ENCODE data around the gene TBX6.

TBX6 gene

DNA sequence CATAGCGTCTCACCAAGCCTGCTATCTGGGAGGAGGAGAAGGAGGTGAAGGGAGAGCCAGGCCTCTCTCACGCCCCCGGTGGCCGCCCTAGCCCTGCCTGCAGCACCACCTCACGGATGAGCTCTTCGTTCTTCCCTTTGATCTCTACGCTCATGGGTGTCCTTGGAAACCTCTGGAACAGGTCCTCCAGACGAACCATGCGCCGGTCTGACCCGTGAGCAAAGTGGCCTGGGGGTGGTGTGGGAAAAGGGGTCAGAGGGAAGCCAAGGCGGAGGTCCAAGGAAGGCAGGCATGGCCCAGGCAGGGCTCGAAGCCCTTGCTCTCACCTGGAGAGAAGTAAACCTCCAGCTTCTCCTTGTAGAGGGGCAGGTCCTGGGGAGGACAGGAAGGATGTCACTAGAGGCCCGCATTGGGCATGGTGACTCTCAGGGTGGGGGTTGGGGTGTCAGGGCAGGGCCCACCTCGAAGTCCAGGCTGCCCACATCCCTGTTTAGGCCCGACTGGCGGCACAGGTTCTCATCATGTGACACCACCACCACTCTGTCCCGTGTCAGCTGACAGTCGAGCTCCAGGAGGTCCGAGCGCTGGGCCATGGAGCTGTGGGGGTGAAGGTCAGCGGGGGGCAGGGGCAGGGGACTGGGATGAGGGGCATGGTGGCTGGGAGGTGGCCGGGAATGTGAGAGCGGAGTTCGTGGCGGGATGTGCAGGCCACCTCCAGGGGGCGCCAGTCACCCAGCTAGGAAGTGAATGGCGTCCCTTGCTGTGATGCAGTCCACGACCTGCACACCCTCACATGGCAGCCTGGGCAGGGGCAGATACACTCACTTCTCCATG is 20.7 kb upstream of the TBX6 start (continued):
- TF ChIP-seq, protein P1, sequence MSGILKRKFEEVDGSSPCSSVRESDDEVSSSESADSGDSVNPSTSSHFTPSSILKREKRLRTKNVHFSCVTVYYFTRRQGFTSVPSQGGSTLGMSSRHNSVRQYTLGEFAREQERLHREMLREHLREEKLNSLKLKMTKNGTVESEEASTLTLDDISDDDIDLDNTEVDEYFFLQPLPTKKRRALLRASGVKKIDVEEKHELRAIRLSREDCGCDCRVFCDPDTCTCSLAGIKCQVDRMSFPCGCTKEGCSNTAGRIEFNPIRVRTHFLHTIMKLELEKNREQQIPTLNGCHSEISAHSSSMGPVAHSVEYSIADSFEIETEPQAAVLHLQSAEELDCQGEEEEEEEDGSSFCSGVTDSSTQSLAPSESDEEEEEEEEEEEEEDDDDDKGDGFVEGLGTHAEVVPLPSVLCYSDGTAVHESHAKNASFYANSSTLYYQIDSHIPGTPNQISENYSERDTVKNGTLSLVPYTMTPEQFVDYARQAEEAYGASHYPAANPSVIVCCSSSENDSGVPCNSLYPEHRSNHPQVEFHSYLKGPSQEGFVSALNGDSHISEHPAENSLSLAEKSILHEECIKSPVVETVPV (CRISPR knock-in tag; IDR thresholded peaks at IDR 0.05): no peak
- TF ChIP-seq, protein P2, sequence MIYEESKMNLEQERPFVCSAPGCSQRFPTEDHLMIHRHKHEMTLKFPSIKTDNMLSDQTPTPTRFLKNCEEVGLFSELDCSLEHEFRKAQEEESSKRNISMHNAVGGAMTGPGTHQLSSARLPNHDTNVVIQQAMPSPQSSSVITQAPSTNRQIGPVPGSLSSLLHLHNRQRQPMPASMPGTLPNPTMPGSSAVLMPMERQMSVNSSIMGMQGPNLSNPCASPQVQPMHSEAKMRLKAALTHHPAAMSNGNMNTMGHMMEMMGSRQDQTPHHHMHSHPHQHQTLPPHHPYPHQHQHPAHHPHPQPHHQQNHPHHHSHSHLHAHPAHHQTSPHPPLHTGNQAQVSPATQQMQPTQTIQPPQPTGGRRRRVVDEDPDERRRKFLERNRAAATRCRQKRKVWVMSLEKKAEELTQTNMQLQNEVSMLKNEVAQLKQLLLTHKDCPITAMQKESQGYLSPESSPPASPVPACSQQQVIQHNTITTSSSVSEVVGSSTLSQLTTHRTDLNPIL (CRISPR knock-in tag; IDR thresholded peaks at IDR 0.05; ENCODE audit: low read depth): no peak
- TF ChIP-seq ZC3H10 (CRISPR knock-in tag; IDR thresholded peaks at IDR 0.05): no peak
- no peak for TF ChIP-seq ZFP3 (CRISPR knock-in tag; IDR thresholded peaks at IDR 0.05)
- no peak for TF ChIP-seq BACH2 (CRISPR knock-in tag; IDR thresholded peaks at IDR 0.05; ENCODE audit: borderline replicate concordance)
- no peak for TF ChIP-seq ZNF8 (CRISPR knock-in tag; IDR thresholded peaks at IDR 0.05)

DNA sequence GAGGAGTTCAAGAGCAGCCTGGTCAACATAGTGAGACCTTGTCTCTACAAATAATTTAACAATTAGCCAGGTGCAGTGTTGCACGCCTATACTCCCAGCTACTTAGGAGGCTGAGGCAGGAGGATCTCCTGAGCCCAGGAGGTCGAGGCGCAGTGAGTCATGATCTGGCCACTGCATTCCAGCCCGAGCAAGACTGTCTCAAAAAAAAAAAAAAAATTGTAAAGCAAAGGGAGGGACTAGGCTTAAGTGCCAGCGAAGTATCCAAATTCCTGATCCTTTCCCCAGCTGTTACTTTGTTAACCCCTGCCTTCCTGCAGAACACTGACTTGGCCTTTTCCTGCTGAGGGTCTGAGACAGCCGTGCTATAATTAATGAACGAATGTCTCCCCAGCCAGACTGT is 18.9 kb upstream of the TBX6 start:
- TF ChIP-seq GLIS3 (CRISPR knock-in tag; IDR thresholded peaks at IDR 0.05) (no peak), ZNF565 (CRISPR knock-in tag; conservative IDR thresholded peaks at IDR 0.05; ENCODE audit: low read depth) (no peak), ZFP3 (CRISPR knock-in tag; IDR thresholded peaks at IDR 0.05) (no peak), PPARA (CRISPR knock-in tag; IDR thresholded peaks at IDR 0.05; ENCODE audit: borderline replicate concordance) (no peak)
- ATAC-seq: no peak

DNA sequence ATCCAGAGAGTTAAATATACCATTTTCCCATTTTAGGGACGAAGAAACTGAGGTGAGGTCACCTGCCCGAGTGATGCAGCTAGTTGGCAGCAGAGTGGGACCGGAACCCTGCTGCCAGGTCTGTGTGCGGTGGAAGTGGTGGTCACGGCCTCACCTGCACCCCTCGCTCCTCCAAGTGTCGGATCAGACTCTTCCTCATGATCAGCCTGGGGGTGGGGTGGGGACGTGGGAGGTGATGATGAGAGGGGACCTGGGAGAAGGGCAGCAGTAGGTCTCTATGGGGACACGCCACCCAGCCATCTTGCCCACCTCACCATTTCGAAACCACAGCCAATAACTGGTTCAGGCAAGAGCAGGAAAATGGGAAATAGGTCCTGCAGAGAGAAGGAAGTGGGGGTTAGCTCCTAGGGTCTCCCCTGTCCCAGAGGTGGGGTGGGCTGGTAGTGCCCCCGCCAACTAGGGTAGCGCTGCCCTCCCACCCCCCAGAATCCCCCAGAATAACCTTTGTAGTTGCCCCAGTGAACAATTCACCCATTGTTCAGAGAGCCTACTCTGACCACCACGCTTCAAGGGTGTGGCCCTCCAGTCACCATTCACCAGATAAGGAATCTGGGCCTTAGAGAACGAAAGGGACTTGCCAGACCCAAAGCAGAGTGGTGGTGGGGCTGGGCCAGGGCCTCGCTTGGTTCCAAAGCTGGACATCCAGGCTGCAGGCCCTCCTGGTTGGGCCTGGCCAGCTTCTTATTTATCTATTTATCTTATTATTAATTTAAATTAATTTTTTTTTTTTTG is 16.5 kb upstream of the TBX6 start:
- no peak for ATAC-seq
- TF ChIP-seq RARB (CRISPR knock-in tag; IDR thresholded peaks at IDR 0.05): no peak
- no peak for TF ChIP-seq ZNF70 (CRISPR knock-in tag; IDR thresholded peaks at IDR 0.05)

DNA sequence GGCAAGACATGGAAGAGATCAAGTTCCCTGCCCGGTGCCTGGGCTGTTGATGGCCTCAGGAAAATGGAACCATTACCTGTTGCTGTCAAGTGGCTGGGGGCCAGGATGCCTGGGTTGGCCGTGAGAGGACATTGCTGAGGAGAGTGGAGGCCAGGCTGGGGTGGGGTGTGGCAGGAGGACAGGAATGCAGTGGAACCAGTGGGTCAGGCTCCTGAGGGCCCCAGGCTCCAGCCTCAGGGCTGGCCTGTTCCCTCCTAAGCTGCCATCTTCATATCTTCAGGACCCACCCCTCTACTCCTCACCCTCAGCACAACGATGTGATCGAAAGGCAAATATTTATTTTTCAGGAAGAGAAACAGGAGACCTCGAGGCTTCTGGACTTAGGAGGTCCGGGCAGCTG is 12.8 kb upstream of the TBX6 start:
- TF ChIP-seq SNAI2 (CRISPR knock-in tag; IDR thresholded peaks at IDR 0.05): no peak
- no peak for TF ChIP-seq TOX (CRISPR knock-in tag; IDR thresholded peaks at IDR 0.05; ENCODE audit: borderline replicate concordance)
- TF ChIP-seq GLIS3 (CRISPR knock-in tag; IDR thresholded peaks at IDR 0.05): no peak
- no peak for TF ChIP-seq OSR1 (CRISPR knock-in tag; IDR thresholded peaks at IDR 0.05)
- no peak for TF ChIP-seq CSDC2 (CRISPR knock-in tag; IDR thresholded peaks at IDR 0.05)
- no peak for TF ChIP-seq ZNF70 (CRISPR knock-in tag; IDR thresholded peaks at IDR 0.05)
- no peak for TF ChIP-seq ZNF8 (CRISPR knock-in tag; IDR thresholded peaks at IDR 0.05)
- TF ChIP-seq, protein P3, sequence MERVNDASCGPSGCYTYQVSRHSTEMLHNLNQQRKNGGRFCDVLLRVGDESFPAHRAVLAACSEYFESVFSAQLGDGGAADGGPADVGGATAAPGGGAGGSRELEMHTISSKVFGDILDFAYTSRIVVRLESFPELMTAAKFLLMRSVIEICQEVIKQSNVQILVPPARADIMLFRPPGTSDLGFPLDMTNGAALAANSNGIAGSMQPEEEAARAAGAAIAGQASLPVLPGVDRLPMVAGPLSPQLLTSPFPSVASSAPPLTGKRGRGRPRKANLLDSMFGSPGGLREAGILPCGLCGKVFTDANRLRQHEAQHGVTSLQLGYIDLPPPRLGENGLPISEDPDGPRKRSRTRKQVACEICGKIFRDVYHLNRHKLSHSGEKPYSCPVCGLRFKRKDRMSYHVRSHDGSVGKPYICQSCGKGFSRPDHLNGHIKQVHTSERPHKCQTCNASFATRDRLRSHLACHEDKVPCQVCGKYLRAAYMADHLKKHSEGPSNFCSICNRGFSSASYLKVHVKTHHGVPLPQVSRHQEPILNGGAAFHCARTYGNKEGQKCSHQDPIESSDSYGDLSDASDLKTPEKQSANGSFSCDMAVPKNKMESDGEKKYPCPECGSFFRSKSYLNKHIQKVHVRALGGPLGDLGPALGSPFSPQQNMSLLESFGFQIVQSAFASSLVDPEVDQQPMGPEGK (CRISPR knock-in tag; IDR thresholded peaks at IDR 0.05; ENCODE audit: borderline replicate concordance): no peak
- no peak for TF ChIP-seq ZFP3 (CRISPR knock-in tag; IDR thresholded peaks at IDR 0.05)
- no peak for TF ChIP-seq ARNTL (CRISPR knock-in tag; IDR thresholded peaks at IDR 0.05; ENCODE audit: borderline replicate concordance, low read depth)
- no peak for TF ChIP-seq TCF4 (CRISPR knock-in tag; IDR thresholded peaks at IDR 0.05; ENCODE audit: borderline replicate concordance)
- TF ChIP-seq, protein P4, sequence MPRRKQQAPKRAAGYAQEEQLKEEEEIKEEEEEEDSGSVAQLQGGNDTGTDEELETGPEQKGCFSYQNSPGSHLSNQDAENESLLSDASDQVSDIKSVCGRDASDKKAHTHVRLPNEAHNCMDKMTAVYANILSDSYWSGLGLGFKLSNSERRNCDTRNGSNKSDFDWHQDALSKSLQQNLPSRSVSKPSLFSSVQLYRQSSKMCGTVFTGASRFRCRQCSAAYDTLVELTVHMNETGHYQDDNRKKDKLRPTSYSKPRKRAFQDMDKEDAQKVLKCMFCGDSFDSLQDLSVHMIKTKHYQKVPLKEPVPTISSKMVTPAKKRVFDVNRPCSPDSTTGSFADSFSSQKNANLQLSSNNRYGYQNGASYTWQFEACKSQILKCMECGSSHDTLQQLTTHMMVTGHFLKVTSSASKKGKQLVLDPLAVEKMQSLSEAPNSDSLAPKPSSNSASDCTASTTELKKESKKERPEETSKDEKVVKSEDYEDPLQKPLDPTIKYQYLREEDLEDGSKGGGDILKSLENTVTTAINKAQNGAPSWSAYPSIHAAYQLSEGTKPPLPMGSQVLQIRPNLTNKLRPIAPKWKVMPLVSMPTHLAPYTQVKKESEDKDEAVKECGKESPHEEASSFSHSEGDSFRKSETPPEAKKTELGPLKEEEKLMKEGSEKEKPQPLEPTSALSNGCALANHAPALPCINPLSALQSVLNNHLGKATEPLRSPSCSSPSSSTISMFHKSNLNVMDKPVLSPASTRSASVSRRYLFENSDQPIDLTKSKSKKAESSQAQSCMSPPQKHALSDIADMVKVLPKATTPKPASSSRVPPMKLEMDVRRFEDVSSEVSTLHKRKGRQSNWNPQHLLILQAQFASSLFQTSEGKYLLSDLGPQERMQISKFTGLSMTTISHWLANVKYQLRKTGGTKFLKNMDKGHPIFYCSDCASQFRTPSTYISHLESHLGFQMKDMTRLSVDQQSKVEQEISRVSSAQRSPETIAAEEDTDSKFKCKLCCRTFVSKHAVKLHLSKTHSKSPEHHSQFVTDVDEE (CRISPR knock-in tag; IDR thresholded peaks at IDR 0.05): no peak
- TF ChIP-seq PPARA (CRISPR knock-in tag; IDR thresholded peaks at IDR 0.05; ENCODE audit: borderline replicate concordance): no peak
- no peak for TF ChIP-seq ESRRG (CRISPR knock-in tag; IDR thresholded peaks at IDR 0.05)
- TF ChIP-seq, protein P2 (CRISPR knock-in tag; IDR thresholded peaks at IDR 0.05; ENCODE audit: low read depth): no peak
- no peak for ATAC-seq
